B cell (primary cell): ENCODE data around the gene CTSD. TPM values are rescaled to one million over a fixed set of nuclear protein-coding genes. Genes with fewer than 3 reads are reported as not detected.

Experiments used
- ATAC-seq: fragments of 200-7000 bp; cut with Tn5 transposase; one replicate; pipeline ENCODE4 v1.10.0; 2021; ENCODE audit warnings: low read depth, mild to moderate bottlenecking, moderate number of reproducible peaks, moderate library complexity
- CTCF ChIA-PET: fragments of 350-600 bp; sonication (Branson Sonifier 250); formaldehyde crosslinking; loops from one replicate; lab custom pipeline; 2021; ENCODE audit warnings: antibody characterized with exemption, inconsistent platforms; lab: Charles Lee
- POLR2A ChIA-PET: fragments of 350-600 bp; sonication (Branson Sonifier 250); formaldehyde crosslinking; loops from one replicate; lab custom pipeline; 2021; ENCODE audit warnings: antibody characterized with exemption; lab: Charles Lee
- DNase-seq: peaks from one replicate; pipeline ENCODE4 v3.0.0; 2013
- H2AFZ ChIP-seq: 2 replicates; pipeline ENCODE4 v1.6.1; 2012; ENCODE audit warnings: mild to moderate bottlenecking, low read depth, low read length; ENCODE audit not compliant: insufficient read depth, poor library complexity, severe bottlenecking
- H3K27ac ChIP-seq, 2 donors: 1 replicate in 1 of 2; 2 replicates in 1 of 2; pipeline ENCODE4 v1.5.1; 2012 to 2013; ENCODE audit warnings: low read length in 2 of 2, mild to moderate bottlenecking in 2 of 2, moderate library complexity in 1 of 2
- H3K27me3 ChIP-seq, 4 experiments: fragments of 200-600 bp in 1 of 4; sonication (generic) in 1 of 4; replicated peaks in 1 of 4; 1 replicate in 2 of 4; 2 replicates in 2 of 4; pipeline versions ENCODE4 v1.6.1 to v1.7.0; 2013 to 2016; ENCODE audit warnings: low read length in 3 of 4, mild to moderate bottlenecking in 2 of 4, mixed read lengths in 1 of 4, moderate library complexity in 1 of 4; ENCODE audit not compliant: insufficient read depth in 4 of 4, control insufficient read depth in 3 of 4; ENCODE audit errors: control extremely low read depth in 1 of 4
- H3K36me3 ChIP-seq, 2 experiments: replicated peaks in 1 of 2; 1 replicate in 1 of 2; 2 replicates in 1 of 2; pipeline versions ENCODE4 v1.6.1 to v1.7.1; 2013; ENCODE audit warnings: low read length in 1 of 2; ENCODE audit not compliant: insufficient read depth in 2 of 2, control insufficient read depth in 1 of 2; ENCODE audit errors: control extremely low read depth in 1 of 2, extremely low read depth in 1 of 2
- H3K4me1 ChIP-seq, 2 donors: fragments of 200-600 bp in 1 of 2; sonication (generic) in 1 of 2; 1 replicate in 1 of 2; 2 replicates in 1 of 2; pipeline versions ENCODE4 v1.5.1 to v1.6.1; 2013 to 2017; ENCODE audit warnings: low read length in 2 of 2; ENCODE audit not compliant: control insufficient read depth in 2 of 2, insufficient read depth in 2 of 2
- H3K4me2 ChIP-seq: replicated peaks from 2 replicates; pipeline ENCODE3; 2012; ENCODE audit warnings: mild to moderate bottlenecking, low read depth, low read length; ENCODE audit not compliant: poor library complexity, severe bottlenecking
- H3K4me3 ChIP-seq, 5 experiments: fragments of 200-600 bp in 1 of 5; sonication (generic) in 1 of 5; 1 replicate in 3 of 5; 2 replicates in 2 of 5; pipeline versions ENCODE4 v1.5.1 to v1.7.0; 2011 to 2016; ENCODE audit warnings: low read length in 4 of 5, mild to moderate bottlenecking in 4 of 5, low read depth in 2 of 5, control low read depth in 1 of 5, moderate library complexity in 1 of 5; ENCODE audit not compliant: insufficient read depth in 1 of 5; ENCODE audit errors: control extremely low read depth in 1 of 5, extremely low read depth in 1 of 5
- H3K79me2 ChIP-seq: fragments of 200-600 bp; sonication (generic); one replicate; pipeline ENCODE4 v1.6.0; 2016; ENCODE audit warnings: low read length; ENCODE audit not compliant: control insufficient read depth, insufficient read depth
- H3K9ac ChIP-seq: fragments of 200-600 bp; sonication (generic); 2 replicates; pipeline ENCODE4 v1.6.1; 2017; ENCODE audit warnings: mild to moderate bottlenecking, low read length, moderate library complexity
- H3K9me3 ChIP-seq, 3 donors: one replicate each; pipeline versions ENCODE4 v1.6.1 to v1.7.1; 2013; ENCODE audit warnings: low read length in 2 of 3; ENCODE audit not compliant: control insufficient read depth in 2 of 3, insufficient read depth in 1 of 3; ENCODE audit errors: control extremely low read depth in 1 of 3
- H4K20me1 ChIP-seq: 2 replicates; pipeline ENCODE4 v1.6.0; 2012; ENCODE audit warnings: mild to moderate bottlenecking, low read length; ENCODE audit not compliant: insufficient read depth, control insufficient read depth, poor library complexity, severe bottlenecking
- H3K27ac Mint-ChIP-seq: one replicate; pipeline ENCODE4 v1.8.0; 2021; ENCODE audit warnings: mixed read lengths
- H3K27me3 Mint-ChIP-seq: one replicate; pipeline ENCODE4 v1.8.0; 2021; ENCODE audit warnings: mixed read lengths
- H3K4me1 Mint-ChIP-seq: one replicate; pipeline ENCODE4 v1.8.0; 2021; ENCODE audit warnings: mixed read lengths
- H3K4me3 Mint-ChIP-seq: one replicate; pipeline ENCODE4 v1.8.0; 2021; ENCODE audit warnings: mixed read lengths
- H3K9me3 Mint-ChIP-seq: one replicate; pipeline ENCODE4 v1.8.0; 2022; ENCODE audit warnings: mixed read lengths; ENCODE audit not compliant: insufficient read depth
- EZH2 ChIP-seq: IDR thresholded peaks from 2 replicates; pipeline ENCODE4 v1.6.1; 2012; ENCODE audit warnings: borderline replicate concordance, low read depth, mild to moderate bottlenecking, moderate library complexity, low read length; ENCODE audit not compliant: insufficient read depth, poor library complexity, severe bottlenecking
- WGBS: methylation state at CpG from one replicate; pipeline ENCODE4 v1.1.5; 2013; ENCODE audit warnings: missing lambda C conversion rate; ENCODE audit not compliant: insufficient coverage; 5-methylcytosine and 5-hydroxymethylcytosine counted together
- intact Hi-C: fragments of 100-400 bp; cut with micrococcal nuclease; formaldehyde crosslinking; loops from one replicate; pipeline ENCODE4 v1.10.0; 2022
- polyA plus RNA-seq: library from polyadenylated mRNA; depleted of rRNA; stranded (reverse); fragments of >200 nt; gene quantifications from 2 replicates; pipeline ENCODE4 v1.2.3, GENCODE V29; 2012
- total RNA-seq, 2 donors: library from RNA; stranded (reverse); fragments of 120-200 nt in 1 of 2; gene quantifications; 1 replicate in 1 of 2; 2 replicates in 1 of 2; pipeline versions ENCODE4 v1.2.3 to v1.2.4, GENCODE V29; 2013 to 2022
- TF ChIP-seq, protein P1 (sequence below): fragments of 200-600 bp; IDR thresholded peaks from one replicate; pipeline ENCODE4 v1.8.0; 2022; ENCODE audit warnings: antibody characterized with exemption, mild to moderate bottlenecking

CTSD gene
- total and polyA plus RNA-seq, 2 donors (not counting 1 experiment from before 2014, with no cell fraction given), result 42.2 to 83.5 TPM

DNA sequence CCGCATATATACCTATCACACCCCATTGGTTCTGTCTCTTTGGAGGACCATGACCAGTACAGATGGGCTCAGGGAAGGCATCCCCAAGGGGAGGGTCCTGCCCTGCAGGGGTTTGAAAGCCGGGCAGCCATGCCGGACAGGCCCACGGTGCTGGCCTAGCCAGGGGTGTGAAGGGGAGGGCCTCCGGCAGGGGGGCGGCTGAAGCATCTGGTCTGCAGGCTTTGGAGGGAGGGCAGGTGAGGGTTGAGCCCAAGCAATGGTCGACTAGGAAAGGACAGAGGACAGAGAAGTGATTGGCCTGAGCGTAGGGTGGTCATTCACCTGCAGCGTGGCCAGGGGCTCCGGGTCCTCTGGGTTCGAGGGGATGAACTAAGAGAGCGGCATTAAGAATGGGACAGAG, 11.2 kb upstream of the CTSD start:
- CTCF ChIA-PET, result no interaction called here

DNA sequence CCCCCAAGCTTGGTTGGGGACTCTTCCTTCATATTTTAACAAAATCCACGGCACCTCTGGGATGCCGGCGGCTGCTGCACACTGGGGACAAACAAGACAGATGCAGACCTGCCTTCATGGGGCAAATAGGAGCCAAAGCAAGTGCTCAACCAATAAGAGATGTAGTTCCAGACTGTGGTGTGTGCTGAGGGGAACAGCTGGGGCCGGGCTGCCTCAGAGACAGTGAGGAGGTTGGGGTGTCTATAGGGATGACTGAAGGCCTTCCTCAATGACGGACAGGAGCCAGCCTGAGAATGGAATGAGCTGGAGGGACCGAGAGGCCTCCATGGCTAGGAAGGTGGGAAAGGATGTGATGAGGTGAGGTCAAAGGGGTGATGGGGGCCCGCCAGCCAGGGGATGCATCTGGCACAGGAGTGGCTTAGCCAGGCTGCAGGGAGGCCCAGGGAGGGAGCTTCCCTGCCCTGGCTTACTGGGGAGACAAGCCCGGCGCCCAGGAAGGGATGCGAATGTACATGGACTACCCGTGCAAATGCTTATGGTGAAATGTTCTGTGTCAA, 10.3 kb upstream of the CTSD start:
- Mint-ChIP-seq H3K4me3 (no peak overlapping the region), H3K27ac (no peak overlapping the region), H3K27me3 (peaks cover 38% of the 10 kb centered on the region), H3K4me1 (peaks cover 7% of the 10 kb centered on the region), H3K9me3 (no peaks in the 10 kb centered on the region)
- Histone ChIP-seq H3K27me3 (peaks cover 0 to 6% (median 1%) of the 10 kb centered on the region in 4 experiments), H3K9ac (no peak overlapping the region), H4K20me1 (no peaks in the 10 kb centered on the region), H3K79me2 (no peaks in the 10 kb centered on the region), H2AFZ (no peak overlapping the region), H3K27ac (no peak overlapping the region), H3K36me3 (no peaks in the 10 kb centered on the region), H3K9me3 (no peaks in the 10 kb centered on the region), H3K4me3 (no peak overlapping the region), H3K4me2 (no peak overlapping the region), H3K4me1 (peaks cover 4 to 5% of the 10 kb centered on the region in 2 donors)
- whole genome bisulfite sequencing, result 92% methylated on average over 11 of the region's 11 CpGs
- ChIA-PET POLR2A (no interaction called here), CTCF (no interaction called here)
- intact Hi-C loops, result no loop called here
- ATAC-seq, result no peak
- no peak for TF ChIP-seq EZH2
- TF ChIP-seq, protein P1, sequence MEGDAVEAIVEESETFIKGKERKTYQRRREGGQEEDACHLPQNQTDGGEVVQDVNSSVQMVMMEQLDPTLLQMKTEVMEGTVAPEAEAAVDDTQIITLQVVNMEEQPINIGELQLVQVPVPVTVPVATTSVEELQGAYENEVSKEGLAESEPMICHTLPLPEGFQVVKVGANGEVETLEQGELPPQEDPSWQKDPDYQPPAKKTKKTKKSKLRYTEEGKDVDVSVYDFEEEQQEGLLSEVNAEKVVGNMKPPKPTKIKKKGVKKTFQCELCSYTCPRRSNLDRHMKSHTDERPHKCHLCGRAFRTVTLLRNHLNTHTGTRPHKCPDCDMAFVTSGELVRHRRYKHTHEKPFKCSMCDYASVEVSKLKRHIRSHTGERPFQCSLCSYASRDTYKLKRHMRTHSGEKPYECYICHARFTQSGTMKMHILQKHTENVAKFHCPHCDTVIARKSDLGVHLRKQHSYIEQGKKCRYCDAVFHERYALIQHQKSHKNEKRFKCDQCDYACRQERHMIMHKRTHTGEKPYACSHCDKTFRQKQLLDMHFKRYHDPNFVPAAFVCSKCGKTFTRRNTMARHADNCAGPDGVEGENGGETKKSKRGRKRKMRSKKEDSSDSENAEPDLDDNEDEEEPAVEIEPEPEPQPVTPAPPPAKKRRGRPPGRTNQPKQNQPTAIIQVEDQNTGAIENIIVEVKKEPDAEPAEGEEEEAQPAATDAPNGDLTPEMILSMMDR, result no peak
- DNase-seq, result no peak

More for the DNA sequence above, 11.2 kb upstream of the CTSD start:
- Histone ChIP-seq H2AFZ (no peak overlapping the region), H3K4me3 (no peak overlapping the region), H4K20me1 (no peaks in the 10 kb centered on the region), H3K27ac (no peak overlapping the region), H3K4me1 (peaks cover 4 to 5% of the 10 kb centered on the region in 2 donors), H3K36me3 (no peaks in the 10 kb centered on the region), H3K4me2 (no peak overlapping the region), H3K79me2 (no peaks in the 10 kb centered on the region), H3K9me3 (no peaks in the 10 kb centered on the region), H3K9ac (no peak overlapping the region), H3K27me3 (peaks cover 0 to 6% (median 1%) of the 10 kb centered on the region in 4 experiments)
- ATAC-seq (no peak), DNase-seq (no peak)
- H3K4me1 Mint-ChIP-seq, result peaks cover 7% of the 10 kb centered on the region
- H3K4me3 Mint-ChIP-seq, result no peak overlapping the region
- H3K27ac Mint-ChIP-seq, result no peak overlapping the region
- intact Hi-C loops, result no loop called here
- H3K27me3 Mint-ChIP-seq, result peaks cover 31% of the 10 kb centered on the region
- TF ChIP-seq, protein P1, result no peak
- no peak for TF ChIP-seq EZH2
- WGBS, result 82% methylated on average over 12 of the region's 12 CpGs
- POLR2A ChIA-PET, result no interaction called here
- H3K9me3 Mint-ChIP-seq, result no peaks in the 10 kb centered on the region
